ENCODE measurements around the gene HEG1.

- TF ChIP-seq CTCF (IDR thresholded peaks at IDR 0.05 in 4 of 5, conservative IDR thresholded peaks at IDR 0.05 in 1 of 5) (no peak), POLR2A (IDR thresholded peaks at IDR 0.05) (no peak)
These were observed 137.3 kb downstream of the HEG1 start for GRCh38 chr3:124918524-124918923.

All from gastrocnemius medialis (tissue), 4 donors.